SJSA1 (cell line): ENCODE results near the gene GLG1. TPM values are rescaled to one million over a fixed set of nuclear protein-coding genes. Genes with fewer than 3 reads are reported as not detected.

Experiments used
- DNase-seq, 2 experiments: peaks; one replicate each; pipeline ENCODE4 v3.0.0-alpha.2; 2015 to 2020; ENCODE audit warnings: low spot score in 2 of 2, low read depth in 1 of 2
- H3K27ac ChIP-seq: fragments of 250-450 bp; sonication (Bioruptor Pico); 2 replicates; pipeline ENCODE4 v1.5.1; 2020; ENCODE audit warnings: mild to moderate bottlenecking, moderate library complexity
- H3K27me3 ChIP-seq: fragments of 250-450 bp; sonication (Bioruptor Pico); replicated peaks from 2 replicates; pipeline ENCODE4 v1.5.1; 2020; ENCODE audit warnings: mild to moderate bottlenecking, moderate library complexity
- H3K36me3 ChIP-seq: fragments of 250-450 bp; sonication (Bioruptor Pico); 2 replicates; pipeline ENCODE4 v1.5.1; 2020; ENCODE audit warnings: mild to moderate bottlenecking
- H3K4me1 ChIP-seq: fragments of 250-450 bp; sonication (Bioruptor Pico); replicated peaks from 2 replicates; pipeline ENCODE4 v1.6.1; 2021; ENCODE audit warnings: mild to moderate bottlenecking
- H3K4me3 ChIP-seq: fragments of 250-450 bp; sonication (Bioruptor Pico); 2 replicates; pipeline ENCODE4 v1.5.1; 2020; ENCODE audit warnings: mild to moderate bottlenecking
- H3K9me3 ChIP-seq: fragments of 250-450 bp; sonication (Bioruptor Pico); replicated peaks from 2 replicates; pipeline ENCODE4 v1.5.1; 2020; ENCODE audit warnings: mild to moderate bottlenecking
- total RNA-seq: library from RNA; depleted of rRNA; stranded (reverse); fragments of >200 nt; shearing (Covaris generic); gene quantifications from 2 replicates; pipeline ENCODE4 v1.2.3, GENCODE V29; 2014

GLG1 gene
- total RNA-seq, 1 experiment from 2014 or later: 78.5 TPM

DNA sequence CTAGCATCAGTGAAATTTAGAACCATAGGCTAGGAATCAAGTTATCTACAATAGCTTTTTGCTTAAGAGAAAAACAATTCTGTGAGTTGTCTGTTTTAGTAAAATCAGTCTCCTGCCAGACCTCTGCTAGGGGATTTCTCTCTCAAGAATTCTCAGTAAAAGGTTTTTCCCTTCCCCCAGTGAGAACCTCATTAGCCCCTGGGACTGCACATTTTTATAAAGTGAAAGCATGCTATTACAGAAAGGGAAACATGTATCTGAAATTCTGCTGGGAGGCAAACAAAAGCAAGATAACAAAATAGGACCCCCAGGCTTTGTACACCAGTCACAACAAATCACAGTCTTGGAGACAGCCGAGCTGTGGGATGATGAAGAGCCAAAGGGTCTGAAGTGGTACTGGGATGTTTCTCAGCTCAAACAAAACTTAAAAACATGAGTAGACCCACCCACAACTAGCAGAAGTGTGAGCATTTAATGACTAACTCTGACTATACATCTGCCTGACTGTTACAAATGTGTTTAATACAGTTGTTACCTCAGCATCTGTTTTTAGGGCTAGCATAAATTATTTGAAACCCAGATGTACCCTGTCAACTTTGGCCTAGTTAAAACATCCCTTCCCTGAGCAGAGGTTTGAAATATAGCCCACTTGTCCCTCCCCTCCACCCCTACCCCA lies 20.0 kb upstream of the GLG1 start:
- Histone ChIP-seq H3K4me1 (no peaks in the 10 kb centered on the region), H3K27me3 (no peaks in the 10 kb centered on the region), H3K4me3 (no peak overlapping the region), H3K36me3 (peaks cover 100% of the 10 kb centered on the region), H3K9me3 (no peaks in the 10 kb centered on the region), H3K27ac (no peak overlapping the region)
- no peak for DNase-seq

DNA sequence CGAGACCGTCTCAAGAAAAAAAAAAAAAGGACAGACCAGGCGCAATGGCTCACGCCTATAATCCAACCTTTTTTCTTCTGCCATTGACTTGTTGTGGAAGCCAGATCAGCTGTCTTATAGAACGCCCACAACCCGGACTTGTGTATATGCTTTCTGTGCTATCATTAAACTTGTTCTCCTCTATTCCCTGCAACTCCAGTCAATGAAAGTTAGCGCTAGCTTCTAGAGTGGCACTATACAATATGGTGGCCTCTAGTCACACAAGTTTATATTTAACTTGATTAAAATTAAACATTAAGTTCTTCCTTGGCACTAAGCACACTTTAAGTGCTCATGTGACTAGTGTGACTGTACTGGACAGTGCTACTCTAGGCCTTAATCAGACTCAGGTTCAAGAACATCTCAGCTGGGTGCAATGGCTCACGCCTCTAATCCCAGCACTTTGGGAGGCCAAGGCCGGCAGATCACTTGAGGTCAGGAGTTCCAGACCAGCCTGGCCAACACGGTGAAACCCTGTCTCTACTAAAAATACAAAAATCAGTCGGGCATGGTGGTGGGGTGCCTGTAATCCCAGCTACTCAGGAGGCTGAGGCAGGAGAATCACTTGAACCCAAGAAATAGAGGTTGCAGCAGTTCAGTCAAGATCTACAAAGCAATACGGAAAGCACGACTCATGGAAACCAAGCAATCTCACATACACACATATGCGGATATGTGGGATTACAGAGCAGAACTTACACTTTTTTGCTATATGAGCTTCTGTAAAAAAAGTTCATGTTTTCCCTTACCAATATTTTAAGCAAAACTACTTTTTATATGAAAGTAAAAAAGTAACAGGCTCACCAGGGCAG lies 18.8 kb upstream of the GLG1 start:
- no peaks in the 10 kb centered on the region for H3K9me3 ChIP-seq
- H3K27me3 ChIP-seq: no peaks in the 10 kb centered on the region
- no peak overlapping the region for H3K27ac ChIP-seq
- no peaks in the 10 kb centered on the region for H3K4me1 ChIP-seq
- no peak overlapping the region for H3K4me3 ChIP-seq
- DNase-seq: no peak
- H3K36me3 ChIP-seq: peaks cover 100% of the 10 kb centered on the region

DNA sequence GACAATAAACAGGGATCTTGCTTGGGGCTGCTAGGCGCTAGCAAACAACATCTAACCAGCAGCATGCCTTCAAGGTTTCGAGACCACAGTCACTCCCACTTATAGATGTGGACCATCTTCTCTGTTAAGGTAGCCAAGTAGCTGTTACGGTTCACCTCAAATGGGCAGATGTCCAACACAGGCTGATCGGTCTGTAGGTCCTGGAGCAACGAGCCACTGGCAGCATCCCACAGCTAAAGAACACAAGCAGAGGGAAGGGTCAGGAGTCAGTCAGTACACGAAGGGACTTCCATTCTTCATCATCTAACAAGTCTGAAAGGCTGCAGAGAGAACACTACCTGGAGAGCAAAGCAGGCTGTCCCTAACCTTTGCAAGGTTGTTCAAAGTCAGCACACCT lies 16.9 kb upstream of the GLG1 start:
- DNase-seq: no peak

DNA sequence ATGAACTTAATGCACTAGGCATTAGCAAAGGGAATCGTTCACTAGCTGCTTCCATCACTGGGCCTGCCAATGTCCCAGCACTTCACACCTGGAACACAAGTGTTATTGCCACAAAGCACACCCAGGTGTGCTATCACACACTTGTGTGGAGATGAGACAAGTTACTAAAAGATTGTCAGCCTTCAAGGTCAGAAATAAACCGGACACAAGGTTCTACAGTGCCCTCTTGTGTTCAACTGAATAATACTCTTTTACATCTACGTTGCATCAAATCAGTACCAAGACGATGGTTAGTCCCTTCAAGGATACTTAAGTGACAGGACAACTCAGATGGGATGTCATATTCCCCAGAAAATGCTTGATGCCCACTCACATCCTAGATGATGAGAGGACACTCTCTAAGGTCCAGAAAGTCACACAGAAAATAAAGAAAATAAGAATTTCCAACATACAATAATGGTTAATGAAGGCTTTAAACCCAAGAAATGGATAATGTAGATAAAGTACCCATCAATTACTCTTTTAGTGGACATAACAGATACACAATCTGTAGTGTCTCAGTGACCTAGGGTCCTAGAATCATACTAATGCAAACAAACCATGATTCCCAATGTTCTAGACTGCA lies 16.4 kb upstream of the GLG1 start:
- no peaks in the 10 kb centered on the region for H3K27me3 ChIP-seq
- no peak overlapping the region for H3K4me3 ChIP-seq
- DNase-seq: peak in 1 of 2 experiments; percentile 35
- no peak overlapping the region for H3K27ac ChIP-seq
- H3K4me1 ChIP-seq: no peaks in the 10 kb centered on the region
- no peaks in the 10 kb centered on the region for H3K9me3 ChIP-seq
- H3K36me3 ChIP-seq: peaks cover 91% of the 10 kb centered on the region

More for the DNA sequence above, 16.9 kb upstream of the GLG1 start:
- Histone ChIP-seq H3K27me3 (no peaks in the 10 kb centered on the region), H3K4me3 (no peak overlapping the region), H3K27ac (no peak overlapping the region), H3K36me3 (peaks cover 94% of the 10 kb centered on the region), H3K4me1 (no peaks in the 10 kb centered on the region), H3K9me3 (no peaks in the 10 kb centered on the region)

DNA sequence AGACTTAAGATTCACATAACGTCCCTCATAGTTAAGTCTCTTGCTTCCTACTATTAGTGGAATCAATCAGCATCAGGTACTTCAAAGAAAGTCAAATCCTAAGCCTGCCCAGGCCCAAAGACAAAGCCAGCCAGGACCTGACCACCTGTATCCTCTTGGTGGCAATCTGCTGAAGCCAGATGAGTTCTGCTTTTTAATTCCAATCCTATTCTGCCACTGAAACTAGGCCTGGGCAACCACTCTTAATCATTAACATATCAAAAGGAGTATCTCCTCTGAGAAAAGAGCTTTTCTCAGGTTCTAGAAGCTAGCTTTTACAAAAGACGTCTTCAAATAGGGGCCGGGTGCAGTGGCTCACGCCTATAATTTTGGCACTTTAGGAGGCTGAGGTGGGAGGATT lies 15.1 kb upstream of the GLG1 start:
- Histone ChIP-seq H3K36me3 (peaks cover 81% of the 10 kb centered on the region), H3K27ac (no peak overlapping the region), H3K9me3 (no peaks in the 10 kb centered on the region), H3K4me3 (no peak overlapping the region), H3K27me3 (no peaks in the 10 kb centered on the region), H3K4me1 (no peaks in the 10 kb centered on the region)
- no peak for DNase-seq

DNA sequence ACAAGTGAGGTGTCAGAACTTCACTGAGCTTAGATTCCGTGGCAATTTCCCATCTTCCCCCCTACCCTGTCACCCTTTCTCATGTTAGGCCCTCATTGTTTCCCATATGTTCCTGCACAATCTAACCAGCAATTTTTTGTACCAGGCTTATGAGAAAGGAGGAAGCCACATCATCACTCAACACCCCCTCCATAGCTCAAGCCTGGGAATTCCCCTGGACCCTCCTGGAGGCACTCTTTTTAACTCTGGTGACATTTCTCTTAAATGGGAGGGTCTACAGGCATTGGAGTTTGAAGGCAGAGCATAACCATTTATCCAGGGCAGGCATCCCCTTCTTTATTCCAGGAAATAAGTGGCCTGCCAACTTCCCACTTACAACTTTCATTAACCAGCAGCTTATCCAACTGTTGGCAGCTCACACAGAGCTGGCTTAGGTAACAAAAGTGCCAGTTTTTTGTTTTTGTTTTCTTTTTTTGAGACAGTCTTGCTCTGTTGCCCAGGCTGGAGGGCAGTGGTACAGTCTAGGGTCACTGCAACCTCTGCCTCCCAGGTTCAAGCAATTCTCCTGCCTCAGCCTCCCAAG lies 10.4 kb upstream of the GLG1 start:
- no peaks in the 10 kb centered on the region for H3K9me3 ChIP-seq
- no peaks in the 10 kb centered on the region for H3K4me1 ChIP-seq
- DNase-seq: no peak
- no peak overlapping the region for H3K27ac ChIP-seq
- H3K4me3 ChIP-seq: no peak overlapping the region
- H3K36me3 ChIP-seq: peaks cover 34% of the 10 kb centered on the region
- no peaks in the 10 kb centered on the region for H3K27me3 ChIP-seq

DNA sequence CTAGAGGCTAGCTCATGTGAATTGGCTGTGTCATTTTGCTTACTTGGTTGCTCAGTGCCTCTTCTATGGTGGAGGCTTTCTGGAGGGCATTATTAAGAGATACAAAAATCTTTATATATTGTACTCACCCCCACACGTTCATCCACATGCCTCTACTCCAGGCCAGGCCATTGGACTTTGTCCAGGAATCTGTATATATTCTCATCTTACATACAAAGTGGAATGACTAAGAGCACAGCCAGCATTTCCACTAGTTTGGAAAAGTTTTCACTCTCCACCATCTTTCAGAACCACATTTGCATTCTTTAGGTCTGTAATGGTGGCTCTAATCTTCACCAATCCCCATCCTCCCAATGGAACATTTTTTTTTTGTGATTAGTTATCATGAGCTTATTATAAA lies 4.8 kb upstream of the GLG1 start:
- Histone ChIP-seq H3K27ac (no peak overlapping the region), H3K9me3 (no peaks in the 10 kb centered on the region), H3K36me3 (peaks cover 1% of the 10 kb centered on the region; the same call in 1 of the 2 replicates), H3K27me3 (no peaks in the 10 kb centered on the region), H3K4me3 (no peak overlapping the region), H3K4me1 (peaks cover 3% of the 10 kb centered on the region; the same call in 1 of the 2 replicates)
- DNase-seq: no peak

DNA sequence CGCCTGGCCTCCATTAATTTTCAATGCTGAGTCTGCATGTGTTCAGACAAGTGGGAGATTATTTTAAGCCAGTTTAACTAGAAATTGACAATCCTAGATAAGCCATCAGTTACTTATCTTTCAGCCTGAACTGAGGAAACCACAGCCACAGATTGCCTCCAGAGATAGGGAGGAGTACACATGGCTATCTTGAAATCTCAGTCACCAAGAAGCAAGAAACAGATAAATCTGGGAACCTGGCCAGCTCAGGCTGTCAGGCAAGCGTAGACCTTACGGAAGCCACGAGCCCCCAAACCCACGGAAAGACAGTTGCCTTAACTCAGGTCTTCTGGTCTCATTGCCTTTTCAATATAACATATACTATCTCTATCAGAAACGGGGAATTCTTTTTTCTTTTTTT lies 2.0 kb upstream of the GLG1 start:
- Histone ChIP-seq H3K4me3 (no peak overlapping the region), H3K4me1 (peaks cover 14% of the 10 kb centered on the region), H3K27me3 (no peaks in the 10 kb centered on the region), H3K9me3 (no peaks in the 10 kb centered on the region), H3K27ac (no peak overlapping the region), H3K36me3 (peaks cover 11% of the 10 kb centered on the region; the same call in 1 of the 2 replicates)
- DNase-seq: no peak

DNA sequence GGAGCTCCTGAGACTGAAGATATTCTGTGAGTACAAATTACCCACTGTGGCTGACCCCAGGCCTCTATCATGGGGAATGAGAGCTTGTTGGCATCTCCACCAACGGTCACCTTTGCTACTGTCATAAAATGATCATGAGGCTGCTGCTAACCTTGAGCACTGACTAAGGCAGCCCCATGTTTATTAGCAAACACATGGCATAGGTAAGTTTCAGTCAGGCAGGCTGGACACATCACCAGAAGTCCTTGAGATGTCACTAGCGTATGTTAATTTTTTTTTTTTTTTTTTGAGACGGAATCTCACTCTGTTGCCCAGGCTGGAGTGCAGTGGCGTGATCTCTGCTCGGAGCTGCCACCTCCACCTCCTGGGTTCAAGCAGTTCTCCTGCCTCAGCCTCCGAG lies 1.5 kb upstream of the GLG1 start:
- no peaks in the 10 kb centered on the region for H3K9me3 ChIP-seq
- DNase-seq: no peak
- H3K27ac ChIP-seq: no peak overlapping the region
- H3K36me3 ChIP-seq: peaks cover 11% of the 10 kb centered on the region; the same call in 1 of the 2 replicates
- peaks cover 20% of the 10 kb centered on the region for H3K4me1 ChIP-seq
- no peak overlapping the region for H3K4me3 ChIP-seq
- H3K27me3 ChIP-seq: no peaks in the 10 kb centered on the region

DNA sequence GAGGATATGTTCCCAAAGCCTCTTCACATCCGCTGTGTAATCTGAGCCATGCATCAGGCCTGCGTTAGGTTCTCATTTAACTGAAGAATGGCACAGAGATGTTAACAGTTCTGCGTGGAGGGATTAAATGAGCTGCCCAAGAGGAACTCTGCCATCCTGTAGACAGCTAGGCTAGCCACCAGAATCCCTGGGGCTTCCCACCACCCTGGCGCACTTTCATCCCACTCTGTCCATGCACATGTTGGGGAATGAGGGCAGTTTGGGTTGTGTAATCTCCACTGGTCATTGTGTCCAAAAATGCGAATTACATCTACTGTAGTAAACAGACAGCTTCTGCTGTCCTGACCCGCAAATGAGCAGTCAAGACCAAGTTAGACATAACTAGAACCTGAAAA lies 1.0 kb upstream of the GLG1 start:
- Histone ChIP-seq H3K4me1 (peaks cover 21% of the 10 kb centered on the region), H3K9me3 (no peaks in the 10 kb centered on the region), H3K36me3 (peaks cover 11% of the 10 kb centered on the region; the same call in 1 of the 2 replicates), H3K27me3 (no peaks in the 10 kb centered on the region), H3K27ac (no peak overlapping the region), H3K4me3 (no peak overlapping the region)
- no peak for DNase-seq

DNA sequence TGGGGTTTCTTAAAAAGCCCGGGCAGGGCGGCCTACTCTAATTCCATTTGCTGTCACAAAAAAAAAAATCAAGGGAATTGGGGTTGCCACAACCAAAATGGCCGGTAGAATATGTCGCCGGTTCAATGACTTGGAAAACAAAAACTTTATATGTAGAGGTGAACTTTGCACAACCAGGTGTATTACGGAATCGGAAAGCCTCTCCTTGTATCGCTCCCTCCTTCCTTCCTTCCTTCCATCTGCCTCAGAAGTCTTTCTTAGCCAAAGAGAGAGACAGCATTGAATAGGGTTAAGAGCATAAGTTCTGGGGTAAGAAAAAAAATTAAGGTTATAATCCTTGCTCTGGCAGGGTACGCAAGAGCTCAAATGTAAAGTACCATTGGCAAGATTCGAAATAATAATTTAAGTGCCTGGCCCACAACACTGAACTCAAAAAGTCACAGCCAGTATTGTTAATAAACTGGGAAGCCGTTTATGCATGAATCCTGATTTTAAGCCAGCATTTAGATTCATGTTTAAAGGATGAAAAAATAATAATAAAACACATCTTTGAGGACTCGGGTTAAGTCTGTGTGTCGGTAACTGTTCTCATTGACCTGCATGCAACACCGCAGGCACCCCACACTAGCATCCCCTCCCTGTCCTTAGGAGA lies 522 bp upstream of the GLG1 start:
- DNase-seq: no peak
- Histone ChIP-seq H3K4me1 (peaks cover 26% of the 10 kb centered on the region), H3K4me3 (peak overlapping the region; percentile 78), H3K36me3 (peaks cover 11% of the 10 kb centered on the region; the same call in 1 of the 2 replicates), H3K27me3 (no peaks in the 10 kb centered on the region), H3K9me3 (no peaks in the 10 kb centered on the region), H3K27ac (peak overlapping the region; percentile 64)

DNA sequence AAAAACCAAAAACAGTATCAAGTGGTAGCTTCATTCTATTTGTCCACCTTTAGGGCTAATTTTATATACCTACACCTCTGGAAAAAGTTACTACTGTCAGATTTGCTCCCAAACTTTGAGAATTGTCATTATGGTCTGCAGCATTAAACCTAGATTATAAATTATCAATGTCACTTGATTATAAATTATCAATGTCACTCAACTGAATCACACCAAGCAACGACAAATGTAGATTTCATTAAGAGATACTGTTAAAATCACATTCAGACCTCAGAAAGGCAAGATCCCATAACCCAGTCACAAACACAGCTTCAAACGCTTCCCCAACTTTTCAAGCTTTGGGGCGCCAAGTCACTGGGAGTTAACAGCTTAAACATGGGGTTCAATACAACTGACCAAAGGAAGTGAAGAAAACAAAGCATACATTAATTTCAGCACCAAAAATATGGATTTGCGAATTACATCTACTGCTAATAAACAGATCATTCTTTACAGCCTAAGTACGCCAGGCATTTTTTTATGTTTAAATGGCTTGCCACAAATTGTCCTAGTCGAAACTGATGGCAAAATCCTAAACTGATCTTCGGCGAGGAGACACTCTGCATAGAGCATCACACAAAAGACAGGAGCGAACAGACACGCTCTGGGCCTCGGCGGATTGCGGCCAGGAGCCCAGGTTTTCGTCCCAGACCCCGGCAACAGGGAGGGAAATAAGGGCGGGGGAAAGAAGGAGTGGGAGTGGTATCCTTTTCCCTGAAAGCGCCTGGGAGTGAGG lies 981 bp downstream of the GLG1 start:
- H3K4me3 ChIP-seq: peak overlapping the region; percentile 78
- H3K9me3 ChIP-seq: no peaks in the 10 kb centered on the region
- peak overlapping the region; percentile 64 for H3K27ac ChIP-seq
- no peaks in the 10 kb centered on the region for H3K27me3 ChIP-seq
- DNase-seq: no peak
- peaks cover 27% of the 10 kb centered on the region for H3K4me1 ChIP-seq
- H3K36me3 ChIP-seq: peaks cover 15% of the 10 kb centered on the region; the same call in 1 of the 2 replicates

DNA sequence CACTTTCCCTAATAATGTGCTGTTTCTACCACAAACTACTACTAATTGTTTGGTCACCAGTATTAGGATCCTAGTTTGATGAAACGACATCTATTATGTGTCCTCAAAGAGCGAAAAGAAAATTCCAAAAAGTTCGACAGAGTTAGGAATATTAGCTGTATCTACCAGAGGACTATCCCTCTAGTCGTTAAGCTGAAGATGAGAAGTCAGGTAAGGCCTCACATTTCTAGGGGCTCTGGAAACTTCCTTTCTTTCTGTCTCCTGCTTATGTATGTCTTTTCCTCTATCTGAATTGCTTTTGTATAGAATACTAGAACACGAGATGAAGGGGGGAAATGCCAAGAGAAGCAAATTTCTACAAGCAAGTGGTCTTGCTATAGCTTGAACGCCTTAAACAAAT lies 1.6 kb downstream of the GLG1 start:
- no peak overlapping the region for H3K27ac ChIP-seq
- peaks cover 15% of the 10 kb centered on the region; the same call in 1 of the 2 replicates for H3K36me3 ChIP-seq
- DNase-seq: no peak
- no peaks in the 10 kb centered on the region for H3K9me3 ChIP-seq
- H3K4me3 ChIP-seq: peak overlapping the region; percentile 78
- H3K4me1 ChIP-seq: peaks cover 27% of the 10 kb centered on the region
- no peaks in the 10 kb centered on the region for H3K27me3 ChIP-seq
